Stimulated activated CD4-positive, alpha-beta T cell treated with anti-CD3 and anti-CD28 coated beads, Interleukin-1b, Interleukin-23, amount 100 ng/mL, for 4 hours (primary cell): ENCODE data around the gene GTF2A1.

Experiments used
- DNase-seq, 2 donors: peaks; one replicate each; pipeline ENCODE4 v3.0.0-alpha.2; 2020; ENCODE audit warnings: low read depth in 2 of 2

Gene GTF2A1

GRCh38 chr14:81177225-81177624 is 43.5 kb downstream of the GTF2A1 start:
- no peak for DNase-seq

- DNase-seq, result no peak
Observed at GRCh38 chr14:81176241-81176640, 44.5 kb downstream of the GTF2A1 start.

GRCh38 chr14:81172881-81173280 is 47.9 kb downstream of the GTF2A1 start:
- no peak for DNase-seq

- DNase-seq, result no peak
Observed at GRCh38 chr14:81172353-81172752, 48.4 kb downstream of the GTF2A1 start.

GRCh38 chr14:81170829-81171195 is 49.9 kb downstream of the GTF2A1 start:
- no peak for DNase-seq

- DNase-seq, result peak; percentile 77 to 78
Observed at GRCh38 chr14:81170104-81170828, 50.5 kb downstream of the GTF2A1 start.

GRCh38 chr14:81169711-81170103 is 51.1 kb downstream of the GTF2A1 start:
- DNase-seq, result peak in 1 of 2 donors; percentile 9

DNA sequence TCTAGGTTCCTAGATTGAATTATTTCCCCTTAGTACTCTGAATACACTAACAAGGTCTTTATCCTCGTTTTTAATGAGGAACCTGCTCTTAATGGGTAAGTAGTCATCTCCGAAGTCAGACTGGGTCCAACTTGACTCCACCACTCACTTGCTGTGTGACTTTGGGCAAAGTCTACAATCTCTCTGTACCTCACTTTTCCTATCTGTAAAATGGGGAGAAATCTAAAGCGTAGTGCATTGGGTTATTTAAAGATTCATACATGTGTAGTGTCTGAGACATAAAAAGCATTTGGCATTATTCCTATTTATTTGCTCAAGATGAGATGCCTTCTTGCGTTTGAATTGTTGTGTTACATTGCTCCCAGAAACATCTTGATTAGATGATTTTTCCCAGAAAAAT is 51.5 kb downstream of the GTF2A1 start:
- DNase-seq, result no peak

DNA sequence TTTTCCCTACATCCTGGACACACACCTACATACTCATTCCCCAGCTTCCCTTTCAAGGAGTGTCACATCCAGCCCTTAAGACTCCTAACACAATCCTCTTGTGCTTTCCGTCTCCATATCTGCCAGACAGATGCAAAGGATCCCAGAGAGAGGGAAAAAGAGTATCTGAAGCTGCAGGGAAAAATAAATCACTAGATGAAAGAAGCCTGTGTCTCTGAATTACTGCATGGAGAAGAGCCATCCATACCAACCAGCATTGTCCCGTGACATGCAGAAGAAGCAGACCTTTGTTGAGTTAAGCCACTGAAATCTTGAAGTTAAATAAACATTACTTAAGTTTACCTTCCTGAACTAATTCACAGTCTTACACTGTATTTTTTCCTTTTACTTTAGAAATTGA is 54.6 kb downstream of the GTF2A1 start:
- DNase-seq, result no peak

DNA sequence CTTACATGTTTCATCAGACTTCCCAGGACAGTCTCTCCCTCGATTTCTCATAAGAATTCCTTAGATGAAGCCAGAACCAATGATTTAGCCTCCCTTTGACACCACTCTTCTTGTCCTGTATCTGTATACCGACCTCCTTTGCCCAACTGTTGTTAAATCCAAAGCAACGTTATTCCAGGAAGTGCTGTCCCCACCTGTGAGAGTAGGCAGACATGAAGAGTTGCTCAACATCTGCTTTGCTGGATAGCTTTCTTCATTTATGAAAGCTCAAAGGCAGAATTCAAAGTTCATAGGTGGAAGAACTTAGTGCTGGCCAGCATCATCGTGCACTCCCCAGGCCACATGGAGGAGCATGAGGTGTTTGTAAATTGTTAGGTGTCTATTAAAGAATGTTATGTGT is 55.6 kb downstream of the GTF2A1 start:
- DNase-seq, result no peak

- peak; percentile 9 to 21 for DNase-seq
Observed at GRCh38 chr14:81164167-81164774, 56.5 kb downstream of the GTF2A1 start.

- no peak for DNase-seq
Observed at GRCh38 chr14:81162941-81163340, 57.8 kb downstream of the GTF2A1 start.

DNA sequence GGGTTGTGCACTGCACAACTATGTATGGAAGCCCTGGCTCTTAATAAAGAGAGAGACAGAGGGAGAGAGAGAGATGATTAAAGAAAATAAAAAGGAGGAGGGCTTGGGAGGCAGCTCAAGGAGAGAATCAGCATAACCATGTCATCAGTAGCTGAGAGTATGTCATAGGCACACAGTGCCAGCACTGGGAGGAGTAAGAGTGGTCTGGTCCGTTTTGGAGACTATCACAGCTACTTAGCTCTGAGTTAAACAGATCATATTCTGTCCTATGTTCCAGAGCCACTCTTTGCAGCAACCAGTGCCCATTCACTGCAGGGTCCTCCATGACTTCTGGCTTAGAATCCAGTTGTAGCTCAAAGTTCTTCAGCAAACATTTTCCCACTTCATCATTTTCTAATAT is 59.0 kb downstream of the GTF2A1 start:
- no peak for DNase-seq

- no peak for DNase-seq
Observed at GRCh38 chr14:81161088-81161487, 59.7 kb downstream of the GTF2A1 start.

GRCh38 chr14:81157431-81157830 is 63.3 kb downstream of the GTF2A1 start:
- no peak for DNase-seq

DNA sequence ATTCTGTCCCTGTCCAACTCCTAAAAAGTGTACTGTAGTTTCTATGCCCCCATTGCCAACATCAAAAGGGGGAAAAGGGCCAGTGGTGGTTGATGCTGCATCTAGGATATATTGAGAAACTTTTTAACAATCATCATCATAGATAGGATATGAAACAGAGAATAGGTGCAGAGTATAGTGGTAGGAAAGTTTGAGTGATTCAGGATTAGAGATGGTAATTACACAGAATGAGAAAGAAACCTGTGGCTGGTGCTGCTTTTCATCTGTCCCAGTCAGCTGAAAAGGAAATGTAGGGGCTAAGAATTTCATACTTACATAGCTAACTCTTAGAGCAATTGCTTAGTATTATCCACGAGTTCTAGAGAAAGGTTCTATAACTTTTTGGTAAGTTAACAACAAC is 67.6 kb downstream of the GTF2A1 start:
- DNase-seq, result no peak

- DNase-seq, result no peak
Observed at GRCh38 chr14:81148635-81149034, 72.1 kb downstream of the GTF2A1 start.

DNA sequence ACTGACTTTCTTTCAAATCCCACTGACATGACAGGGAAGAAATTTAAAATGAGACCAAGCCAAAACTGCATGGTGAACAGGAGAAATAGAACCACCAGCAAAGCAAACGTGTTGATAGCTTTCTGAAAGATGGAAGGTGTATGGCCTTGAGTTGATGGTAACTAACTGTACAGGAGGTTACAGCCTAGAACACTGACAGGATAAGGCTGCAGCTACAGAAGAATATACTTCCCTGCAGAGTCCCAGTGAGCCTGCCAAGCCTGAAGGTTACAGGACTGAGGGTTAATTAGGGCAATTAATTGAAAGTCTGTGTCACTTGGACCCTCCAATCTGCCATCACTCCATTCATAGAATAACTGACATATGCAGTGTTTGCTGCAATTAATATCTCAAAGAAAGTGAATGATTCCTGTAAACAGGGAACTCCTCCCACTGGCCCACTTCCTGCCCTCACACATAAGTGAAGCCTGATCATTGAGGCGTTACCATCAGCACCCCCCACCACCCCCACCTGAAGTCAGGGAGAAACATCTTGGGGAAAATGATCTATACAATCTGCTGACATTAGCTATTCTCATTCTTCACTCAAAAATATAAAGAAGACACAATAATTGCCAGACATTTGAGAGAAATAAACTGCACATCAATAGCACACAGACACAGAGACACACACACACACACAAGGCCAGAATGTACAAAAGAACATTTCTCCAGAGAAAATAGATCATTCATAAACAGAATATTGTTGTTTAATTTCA is 73.4 kb downstream of the GTF2A1 start:
- DNase-seq, result no peak

DNA sequence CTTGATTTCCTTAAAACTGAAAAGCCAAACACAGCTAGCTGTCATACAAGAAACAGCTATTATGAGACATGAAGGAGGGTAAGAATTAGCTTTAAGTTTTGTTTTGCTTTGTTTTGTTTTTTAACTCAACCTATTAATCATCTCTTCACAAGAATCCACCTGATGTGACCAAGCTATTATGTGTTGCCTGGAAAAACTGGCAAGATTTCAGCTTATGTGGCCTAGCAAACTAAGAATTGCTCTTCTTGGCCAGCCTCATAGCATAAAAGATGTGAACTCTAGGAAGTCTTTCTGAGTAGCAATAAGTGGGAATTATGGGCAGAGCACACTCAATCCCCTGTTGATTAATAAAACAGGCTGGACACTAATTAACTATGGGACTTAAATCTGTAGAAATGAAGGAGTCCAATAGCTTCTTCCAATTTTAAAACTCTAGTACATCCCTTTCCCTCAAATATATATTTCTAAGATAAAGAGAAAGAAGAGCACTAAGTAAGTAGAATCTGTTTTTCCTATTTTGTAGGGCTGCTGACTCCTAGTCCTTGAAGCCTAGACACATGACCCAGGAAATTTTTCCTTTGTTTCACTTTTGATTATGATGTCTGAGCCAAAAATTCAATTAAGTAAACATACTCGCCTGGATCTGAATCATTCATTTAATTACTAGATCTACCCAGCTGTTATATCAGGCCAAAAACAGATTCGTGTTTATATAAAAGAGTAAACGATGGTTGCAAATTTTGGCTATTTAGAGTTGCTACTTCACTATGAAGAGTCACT is 75.7 kb downstream of the GTF2A1 start:
- DNase-seq, result no peak

GRCh38 chr14:81143793-81144192 is 77.0 kb downstream of the GTF2A1 start:
- DNase-seq, result no peak

DNA sequence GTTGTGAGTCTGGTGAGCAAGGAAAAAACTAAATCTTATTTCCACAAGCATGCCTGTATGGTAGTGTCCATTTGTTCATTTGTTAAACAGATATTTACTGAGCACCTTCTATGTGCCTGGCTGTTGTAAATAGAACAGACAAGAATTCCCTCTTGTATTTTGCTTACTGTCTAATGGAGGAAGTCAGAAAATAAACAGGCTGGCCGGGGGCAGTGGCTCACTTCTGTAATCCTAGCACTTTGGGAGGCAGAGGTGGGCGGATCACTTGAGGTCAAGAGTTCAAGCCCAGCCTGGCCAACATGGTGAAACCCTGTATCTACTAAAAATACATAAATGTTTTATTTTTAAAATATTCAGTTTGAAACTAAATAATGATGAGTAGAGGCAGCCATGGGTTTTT is 79.3 kb downstream of the GTF2A1 start:
- DNase-seq, result no peak

GRCh38 chr14:81138429-81138828 is 82.3 kb downstream of the GTF2A1 start:
- no peak for DNase-seq
